ENCODE measurements around the gene NAMPT.

Gene NAMPT

GRCh38 chr7:106285051-106285854 is 470 bp upstream of the NAMPT start:
- Mint-ChIP-seq H3K4me3 (peak overlapping the region; percentile 96), H3K9me3 (no peaks in the 10 kb centered on the region), H3K36me3 (peaks cover 5% of the 10 kb centered on the region), H3K27me3 (no peaks in the 10 kb centered on the region), H3K27ac (peak overlapping the region; percentile 99), H3K4me1 (peaks cover 38% of the 10 kb centered on the region)
- ATAC-seq: peak; percentile 96

- peak; percentile 69 for ATAC-seq
Measured at GRCh38 chr7:106283831-106284713, 711 bp downstream of the NAMPT start.

GRCh38 chr7:106283501-106283830 is 1.3 kb downstream of the NAMPT start:
- no peaks in the 10 kb centered on the region for H3K9me3 Mint-ChIP-seq
- peak overlapping the region; percentile 96 for H3K4me3 Mint-ChIP-seq
- no peak for ATAC-seq
- H3K36me3 Mint-ChIP-seq: peaks cover 12% of the 10 kb centered on the region
- no peaks in the 10 kb centered on the region for H3K27me3 Mint-ChIP-seq
- H3K4me1 Mint-ChIP-seq: peaks cover 51% of the 10 kb centered on the region
- peak overlapping the region; percentile 99 for H3K27ac Mint-ChIP-seq

More at GRCh38 chr7:106283831-106284713, 711 bp downstream of the NAMPT start:
- Mint-ChIP-seq H3K27me3 (no peaks in the 10 kb centered on the region), H3K4me1 (peaks cover 49% of the 10 kb centered on the region), H3K36me3 (peaks cover 12% of the 10 kb centered on the region), H3K9me3 (no peaks in the 10 kb centered on the region), H3K27ac (peak overlapping the region; percentile 99), H3K4me3 (peak overlapping the region; percentile 96)

GRCh38 chr7:106282852-106283251 is 1.9 kb downstream of the NAMPT start:
- Mint-ChIP-seq H3K4me3 (peak overlapping the region; percentile 60), H3K9me3 (no peaks in the 10 kb centered on the region), H3K27me3 (no peaks in the 10 kb centered on the region), H3K36me3 (peaks cover 12% of the 10 kb centered on the region), H3K27ac (no peak overlapping the region), H3K4me1 (peaks cover 51% of the 10 kb centered on the region)
- no peak for ATAC-seq

GRCh38 chr7:106282390-106282789 is 2.4 kb downstream of the NAMPT start:
- Mint-ChIP-seq H3K27ac (no peak overlapping the region), H3K9me3 (no peaks in the 10 kb centered on the region), H3K4me1 (peaks cover 51% of the 10 kb centered on the region), H3K27me3 (no peaks in the 10 kb centered on the region), H3K4me3 (peak overlapping the region; percentile 60), H3K36me3 (peaks cover 14% of the 10 kb centered on the region)
- no peak for ATAC-seq

- ATAC-seq: no peak
- Mint-ChIP-seq H3K36me3 (peaks cover 19% of the 10 kb centered on the region), H3K4me1 (peaks cover 51% of the 10 kb centered on the region), H3K27me3 (no peaks in the 10 kb centered on the region), H3K4me3 (peak overlapping the region; percentile 60), H3K27ac (no peak overlapping the region), H3K9me3 (no peaks in the 10 kb centered on the region)
Measured at GRCh38 chr7:106281585-106282318, 3.0 kb downstream of the NAMPT start.

- ATAC-seq: no peak
- peaks cover 19% of the 10 kb centered on the region for H3K36me3 Mint-ChIP-seq
- peaks cover 47% of the 10 kb centered on the region for H3K4me1 Mint-ChIP-seq
- H3K27ac Mint-ChIP-seq: no peak overlapping the region
- H3K4me3 Mint-ChIP-seq: no peak overlapping the region
- H3K27me3 Mint-ChIP-seq: no peaks in the 10 kb centered on the region
- H3K9me3 Mint-ChIP-seq: no peaks in the 10 kb centered on the region
Measured at GRCh38 chr7:106281127-106281526, 3.7 kb downstream of the NAMPT start.

GRCh38 chr7:106279425-106280197 is 5.2 kb downstream of the NAMPT start:
- H3K9me3 Mint-ChIP-seq: no peaks in the 10 kb centered on the region
- H3K4me1 Mint-ChIP-seq: peaks cover 38% of the 10 kb centered on the region
- peak overlapping the region; percentile 4 for H3K27ac Mint-ChIP-seq
- peaks cover 19% of the 10 kb centered on the region for H3K36me3 Mint-ChIP-seq
- no peak for ATAC-seq
- H3K27me3 Mint-ChIP-seq: no peaks in the 10 kb centered on the region
- no peak overlapping the region for H3K4me3 Mint-ChIP-seq

GRCh38 chr7:106278695-106279094 is 6.1 kb downstream of the NAMPT start:
- H3K4me1 Mint-ChIP-seq: peaks cover 34% of the 10 kb centered on the region
- peaks cover 27% of the 10 kb centered on the region for H3K36me3 Mint-ChIP-seq
- H3K9me3 Mint-ChIP-seq: no peaks in the 10 kb centered on the region
- no peak for ATAC-seq
- no peaks in the 10 kb centered on the region for H3K27me3 Mint-ChIP-seq
- no peak overlapping the region for H3K4me3 Mint-ChIP-seq
- no peak overlapping the region for H3K27ac Mint-ChIP-seq

- Mint-ChIP-seq H3K4me1 (peaks cover 32% of the 10 kb centered on the region), H3K27me3 (no peaks in the 10 kb centered on the region), H3K9me3 (no peaks in the 10 kb centered on the region), H3K36me3 (peaks cover 33% of the 10 kb centered on the region), H3K27ac (no peak overlapping the region), H3K4me3 (no peak overlapping the region)
- ATAC-seq: no peak
Measured at GRCh38 chr7:106277976-106278375, 6.8 kb downstream of the NAMPT start.

GRCh38 chr7:106276513-106276912 is 8.3 kb downstream of the NAMPT start:
- Mint-ChIP-seq H3K4me1 (peaks cover 24% of the 10 kb centered on the region), H3K4me3 (no peak overlapping the region), H3K27ac (no peak overlapping the region)

GRCh38 chr7:106273009-106273668 is 11.6 kb downstream of the NAMPT start:
- ATAC-seq: no peak
- H3K27ac Mint-ChIP-seq: no peak overlapping the region
- H3K36me3 Mint-ChIP-seq: peaks cover 57% of the 10 kb centered on the region

More at GRCh38 chr7:106276513-106276912, 8.3 kb downstream of the NAMPT start:
- Mint-ChIP-seq H3K36me3 (peaks cover 37% of the 10 kb centered on the region), H3K9me3 (no peaks in the 10 kb centered on the region), H3K27me3 (no peaks in the 10 kb centered on the region)
- no peak for ATAC-seq

GRCh38 chr7:106270122-106270977 is 14.4 kb downstream of the NAMPT start:
- Mint-ChIP-seq H3K27me3 (no peaks in the 10 kb centered on the region), H3K9me3 (no peaks in the 10 kb centered on the region), H3K4me1 (peaks cover 6% of the 10 kb centered on the region), H3K36me3 (peaks cover 70% of the 10 kb centered on the region), H3K4me3 (no peak overlapping the region), H3K27ac (no peak overlapping the region)
- no peak for ATAC-seq

More at GRCh38 chr7:106273009-106273668, 11.6 kb downstream of the NAMPT start:
- Mint-ChIP-seq H3K27me3 (no peaks in the 10 kb centered on the region), H3K4me3 (no peak overlapping the region), H3K9me3 (no peaks in the 10 kb centered on the region), H3K4me1 (peaks cover 6% of the 10 kb centered on the region)

Measured in stimulated activated memory B cell treated with anti-CD40 and anti-IgM and Interleukin-4, amounts not matched to agents 10 μg/mL and 1 μg/mL and 100 μg/mL, for 72 hours (primary cell).